ENCODE data around the gene KRT3.
A peak's percentile ranks its signal among the peaks of the same experiment; 100 is the strongest.

The KRT3 gene

DNA sequence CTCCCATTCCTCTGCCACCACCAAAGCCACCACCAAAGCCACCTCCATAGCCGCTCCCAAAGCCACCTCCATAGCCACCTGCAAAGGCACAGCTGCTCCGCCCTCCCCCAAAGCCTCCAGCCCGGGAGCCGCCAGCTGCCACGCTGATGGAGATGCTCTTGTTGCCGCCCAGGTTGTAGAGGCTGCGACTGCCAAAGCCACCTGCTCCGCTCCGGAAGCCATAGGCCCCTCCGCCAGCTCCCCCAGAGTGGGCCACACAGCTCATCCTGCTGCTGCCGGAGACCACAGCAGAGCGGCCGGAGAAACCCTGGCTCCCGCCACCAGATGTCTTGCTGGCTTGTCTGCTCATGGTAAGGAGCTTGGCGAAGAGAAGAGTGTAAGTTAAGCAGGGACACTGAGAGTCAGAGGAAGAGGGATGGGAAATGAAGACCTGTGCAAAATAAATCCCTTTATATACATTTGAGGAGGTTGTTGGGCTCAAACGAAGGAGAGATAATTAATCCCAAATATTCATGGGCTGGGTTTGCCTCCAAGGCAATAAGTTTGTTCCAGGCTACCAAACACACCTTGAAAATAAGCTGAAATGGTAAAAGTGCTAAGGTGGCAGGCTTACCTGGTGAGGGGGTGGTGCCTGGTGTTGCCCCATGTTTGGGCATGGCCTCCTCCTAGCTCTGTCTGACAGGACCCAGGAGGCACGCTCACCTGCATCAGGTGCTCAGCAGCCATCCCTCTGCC, at the start of gene KRT3:
Gene KRT3, minus strand, starts transcription at position 424 of the 735 bp plus-strand sequence. Its CDS starts 75 bp downstream, at position 349.
- no peak for DNase-seq (ENCODE audit: low read depth in 2 of 2)

DNA sequence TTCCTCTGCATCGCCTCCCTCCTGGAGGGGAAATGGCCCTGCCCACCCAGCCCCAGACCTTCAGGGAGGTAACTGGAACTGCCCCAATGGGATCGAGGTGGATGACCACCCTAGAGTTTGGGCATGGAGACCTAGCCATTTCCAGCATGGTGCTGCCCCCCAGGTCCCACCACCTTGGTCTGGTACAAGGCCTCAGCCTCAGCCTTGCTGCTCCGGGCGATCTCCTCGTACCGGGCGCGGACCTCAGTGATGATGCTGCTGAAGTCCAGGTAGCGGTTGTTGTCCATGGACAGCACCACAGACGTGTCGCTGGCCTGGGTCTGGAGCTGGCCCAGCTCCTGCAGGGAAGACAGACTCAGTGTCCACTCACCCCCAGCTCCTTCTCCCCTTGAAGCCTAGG, 48.5 kb upstream of the KRT3 start:
- no peak for DNase-seq (ENCODE audit: low read depth in 2 of 2)

DNA sequence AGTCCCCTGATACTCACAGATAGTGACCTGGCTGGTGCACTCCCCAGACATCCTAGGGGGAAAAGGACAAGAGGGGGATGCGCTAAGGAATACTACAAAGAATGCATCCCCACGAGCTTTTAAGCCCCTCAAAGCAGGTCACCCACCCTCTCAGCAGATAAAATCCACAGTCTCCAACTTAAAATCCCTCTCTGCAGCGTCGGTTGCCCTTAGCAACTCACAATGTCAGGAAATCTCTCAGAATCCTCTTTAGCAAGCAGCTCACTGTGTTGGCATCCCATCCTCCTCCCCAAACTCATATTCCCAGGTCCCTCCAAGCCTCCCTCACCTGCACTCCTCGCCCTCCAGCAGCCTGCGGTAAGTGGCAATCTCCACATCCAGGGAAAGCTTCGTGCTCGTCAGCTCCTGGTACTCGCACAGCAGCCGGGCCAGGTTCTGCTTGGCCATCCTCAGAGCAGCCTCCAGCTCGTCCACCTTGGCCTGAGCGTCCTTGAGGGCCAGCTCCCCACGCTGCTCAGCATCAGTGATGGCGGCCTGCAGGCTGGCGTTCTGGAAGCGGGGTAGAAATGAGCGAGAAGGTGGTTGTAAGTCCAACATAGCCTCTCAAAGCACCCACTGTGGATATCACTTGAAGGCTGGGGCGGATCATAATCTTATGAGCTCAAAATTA, 43.7 kb upstream of the KRT3 start:
- no peak for DNase-seq (ENCODE audit: low read depth in 2 of 2)

DNA sequence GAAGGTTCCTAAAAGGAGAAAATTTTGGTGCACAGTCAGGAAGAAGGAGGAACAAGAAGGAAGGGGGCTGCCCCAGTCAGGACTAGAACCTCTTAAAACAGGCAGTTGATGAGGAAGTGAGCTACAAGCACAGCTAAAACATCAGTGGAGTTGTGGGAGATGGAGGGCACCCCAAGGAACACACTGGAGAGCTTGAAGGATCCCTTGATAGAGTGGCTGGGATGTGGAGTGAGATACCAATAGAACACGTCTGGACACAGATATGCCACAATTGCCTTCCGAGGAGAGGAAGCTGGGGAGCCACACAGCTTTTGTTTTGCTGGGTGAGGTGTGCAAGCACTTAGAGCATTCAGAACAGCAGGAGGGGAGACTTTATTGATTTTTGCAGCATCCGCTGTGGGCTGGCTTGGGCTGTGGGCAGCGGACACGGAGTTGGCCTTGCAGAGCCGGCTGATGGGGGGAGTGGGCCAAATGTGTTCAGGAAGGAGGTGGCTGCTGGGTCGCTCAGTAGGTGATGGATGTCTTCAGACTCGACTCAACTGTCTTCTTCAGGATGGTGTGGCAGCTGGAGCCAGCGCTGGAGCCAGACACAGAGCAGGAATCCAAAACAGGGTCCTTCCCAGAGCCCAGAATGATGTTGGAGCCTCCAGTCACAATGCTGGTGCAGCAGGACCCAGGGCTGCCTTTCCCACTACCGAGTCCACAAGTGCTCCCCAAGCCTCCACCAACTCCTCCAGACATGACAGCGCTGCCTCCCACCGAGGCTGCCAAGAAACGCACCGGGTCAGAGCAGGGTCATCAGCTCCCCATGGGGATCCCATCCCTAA, 42.9 kb upstream of the KRT3 start:
- DNase-seq (ENCODE audit: low read depth in 2 of 2) = no peak

DNA sequence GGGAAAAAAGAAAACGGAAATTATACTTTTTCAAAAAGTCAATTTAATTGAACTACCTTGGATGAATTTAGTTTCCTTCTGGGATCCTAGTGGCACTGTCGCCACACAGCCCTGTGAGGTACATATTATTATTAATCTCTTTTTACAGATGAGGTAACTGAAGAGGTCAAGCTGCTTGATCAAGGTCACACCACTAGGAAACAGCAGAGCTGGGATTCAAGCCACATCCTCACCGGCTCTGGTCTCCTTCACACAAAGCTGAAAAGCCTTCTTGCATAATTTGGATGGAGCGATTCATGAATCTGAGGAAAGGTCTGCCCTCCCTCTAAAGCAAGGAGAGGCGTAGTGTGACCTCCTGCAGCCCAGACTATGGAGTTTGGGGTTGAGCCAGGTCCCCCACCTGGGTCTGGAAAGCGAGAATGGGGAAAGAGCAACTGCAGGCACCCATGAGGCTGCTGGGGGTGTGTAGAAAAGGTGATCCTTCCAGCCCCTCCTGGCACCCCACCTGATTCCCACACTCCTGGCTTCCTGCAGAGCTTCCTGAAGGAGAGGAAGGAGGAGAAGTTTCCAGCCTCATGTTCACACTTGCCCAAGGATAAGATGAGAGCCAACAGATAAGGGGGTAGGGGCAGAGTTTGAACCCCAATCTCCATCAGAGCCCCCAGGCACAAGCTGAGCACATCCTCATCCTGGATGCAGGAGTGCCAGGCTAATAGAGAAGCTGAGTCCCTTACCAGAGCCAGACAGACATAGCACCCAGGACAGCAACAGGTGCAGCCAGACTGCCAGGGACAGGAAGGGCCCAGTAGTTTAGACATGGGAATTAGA, 42.1 kb upstream of the KRT3 start:
- no peak for DNase-seq (ENCODE audit: low read depth in 2 of 2)

DNA sequence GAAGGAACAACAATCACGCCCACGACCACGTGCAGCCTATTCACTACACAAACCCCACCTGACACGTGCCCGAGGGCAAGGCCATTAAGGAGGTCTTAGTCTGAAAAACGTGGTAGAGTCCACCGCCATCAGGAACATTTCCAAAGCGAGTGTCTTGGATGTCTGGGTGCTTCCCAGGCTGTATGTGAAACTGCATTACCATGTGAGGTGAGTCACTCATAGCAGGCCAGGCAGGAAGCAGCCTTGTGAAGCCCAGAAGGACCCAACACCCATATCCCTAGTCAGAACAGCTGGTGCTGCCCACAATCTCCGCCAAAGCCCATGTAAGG, 41.5 kb upstream of the KRT3 start:
- no peak for DNase-seq (ENCODE audit: low read depth in 2 of 2)

DNA sequence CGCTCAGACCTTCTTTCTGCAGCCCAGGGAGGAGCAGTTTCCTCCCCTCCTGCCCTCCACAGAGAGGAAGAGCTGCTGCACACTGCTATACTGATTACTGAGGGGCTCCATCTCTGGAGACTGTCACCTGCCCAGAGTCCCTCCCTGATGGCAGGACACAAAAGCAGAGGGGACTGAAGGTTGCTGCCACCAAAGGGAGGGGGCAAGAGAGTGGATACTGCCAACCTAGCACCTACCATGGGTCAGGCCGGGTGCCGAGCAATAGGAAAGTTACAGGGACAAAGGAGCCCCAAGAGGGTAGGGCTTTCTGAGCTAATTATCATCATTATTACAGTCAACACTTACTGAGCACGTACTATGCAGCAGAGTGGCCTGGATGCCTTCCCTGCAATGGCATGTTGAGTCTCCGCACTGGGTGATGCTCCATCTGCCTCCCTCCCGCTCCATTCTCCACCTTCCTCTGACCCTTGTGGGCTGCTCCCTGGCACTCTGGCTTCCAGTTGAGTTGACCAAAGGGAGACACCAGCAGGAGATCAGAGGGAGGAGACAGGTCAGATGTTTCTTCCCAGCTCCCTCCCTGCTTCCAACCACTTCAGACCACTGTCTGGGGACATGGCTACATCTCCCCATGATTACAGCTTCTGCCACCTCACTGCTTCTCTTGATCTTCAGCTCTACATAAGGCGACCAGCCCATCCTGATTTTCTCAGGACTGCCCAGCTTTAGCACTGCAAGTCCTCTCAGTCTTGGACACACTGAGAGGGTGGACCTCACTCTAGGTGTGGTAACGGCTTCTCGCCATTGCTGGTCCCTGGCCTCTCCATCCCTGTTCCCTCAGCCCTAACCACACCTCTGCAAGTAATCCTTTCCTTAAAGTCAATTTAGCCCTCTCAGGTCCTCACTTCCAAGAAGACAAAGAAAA, 40.8 kb upstream of the KRT3 start:
- DNase-seq (ENCODE audit: low read depth in 2 of 2) = no peak

DNA sequence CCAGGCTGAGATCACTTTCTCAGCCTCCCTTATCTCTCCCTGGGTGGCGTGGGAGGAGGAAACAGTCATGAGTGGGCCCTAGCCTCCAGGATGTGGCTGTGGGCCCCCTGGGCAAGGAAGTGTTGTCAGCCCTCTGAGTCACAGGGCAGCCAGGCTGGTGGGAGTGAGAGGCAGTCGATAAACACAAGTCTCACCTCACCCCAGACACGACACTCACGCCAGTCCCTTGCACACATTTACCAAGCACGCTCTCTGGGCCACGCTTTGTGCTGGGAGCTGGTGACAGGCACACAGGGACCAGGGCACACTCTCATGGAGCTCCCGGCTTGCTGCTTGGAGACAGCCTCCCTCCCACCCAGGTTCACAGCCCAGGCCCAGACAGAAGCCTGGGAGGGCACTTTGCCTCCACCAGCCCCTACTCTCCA, 40.1 kb upstream of the KRT3 start:
- DNase-seq (ENCODE audit: low read depth in 2 of 2) = peak; percentile 34 to 42

DNA sequence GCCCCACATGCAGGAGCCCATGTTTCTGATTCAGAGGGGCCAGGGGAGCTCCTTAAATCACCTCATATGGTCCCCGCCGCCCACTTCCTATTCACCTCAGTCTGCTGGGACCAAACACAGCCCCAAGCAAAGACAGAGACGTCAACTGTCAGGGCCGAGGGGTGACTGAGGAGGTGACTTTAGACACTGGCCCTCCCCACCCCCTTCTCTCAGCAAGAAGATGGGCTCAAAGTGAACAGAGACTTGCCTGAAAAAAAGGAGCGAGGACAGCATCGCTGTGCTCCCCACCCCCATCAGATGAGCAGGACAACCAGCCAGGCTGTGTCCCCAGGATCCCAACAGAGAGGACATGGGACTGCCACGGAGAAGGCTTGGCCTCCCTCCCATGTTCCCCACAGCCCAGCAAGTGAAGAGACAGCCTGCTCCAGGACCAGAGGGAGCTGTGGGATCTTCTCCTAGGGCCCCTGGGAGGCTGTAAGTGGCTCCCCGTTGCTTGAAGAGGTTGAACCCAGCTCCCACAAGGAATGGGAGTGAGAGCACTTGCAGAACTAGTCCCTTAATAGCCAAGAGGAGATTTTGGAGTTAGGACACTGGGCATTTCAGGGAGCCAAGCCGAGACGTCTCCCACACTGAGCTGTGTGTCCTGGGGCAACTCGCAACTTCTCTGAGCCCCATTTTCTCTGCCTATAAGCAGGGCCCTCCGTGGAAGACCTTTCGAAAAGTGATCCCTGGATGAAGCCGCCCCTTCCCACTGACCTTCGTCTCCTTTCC, 39.5 kb upstream of the KRT3 start:
- DNase-seq (ENCODE audit: low read depth in 2 of 2) = no peak

DNA sequence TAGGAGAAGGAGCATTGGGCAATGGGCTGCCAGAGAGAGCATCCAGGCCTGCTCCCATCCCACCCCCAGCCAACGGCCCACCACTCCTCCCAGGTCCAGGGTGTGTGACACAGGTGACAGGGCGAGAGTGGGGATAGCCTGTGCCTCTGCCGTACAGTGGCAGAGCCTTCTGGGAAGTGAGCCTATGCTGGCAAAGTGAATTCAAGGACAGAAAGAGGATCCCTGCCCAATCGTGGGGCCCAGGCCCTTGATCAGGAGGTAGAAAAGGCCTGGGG, 38.7 kb upstream of the KRT3 start:
- DNase-seq (ENCODE audit: low read depth in 2 of 2) = no peak

DNA sequence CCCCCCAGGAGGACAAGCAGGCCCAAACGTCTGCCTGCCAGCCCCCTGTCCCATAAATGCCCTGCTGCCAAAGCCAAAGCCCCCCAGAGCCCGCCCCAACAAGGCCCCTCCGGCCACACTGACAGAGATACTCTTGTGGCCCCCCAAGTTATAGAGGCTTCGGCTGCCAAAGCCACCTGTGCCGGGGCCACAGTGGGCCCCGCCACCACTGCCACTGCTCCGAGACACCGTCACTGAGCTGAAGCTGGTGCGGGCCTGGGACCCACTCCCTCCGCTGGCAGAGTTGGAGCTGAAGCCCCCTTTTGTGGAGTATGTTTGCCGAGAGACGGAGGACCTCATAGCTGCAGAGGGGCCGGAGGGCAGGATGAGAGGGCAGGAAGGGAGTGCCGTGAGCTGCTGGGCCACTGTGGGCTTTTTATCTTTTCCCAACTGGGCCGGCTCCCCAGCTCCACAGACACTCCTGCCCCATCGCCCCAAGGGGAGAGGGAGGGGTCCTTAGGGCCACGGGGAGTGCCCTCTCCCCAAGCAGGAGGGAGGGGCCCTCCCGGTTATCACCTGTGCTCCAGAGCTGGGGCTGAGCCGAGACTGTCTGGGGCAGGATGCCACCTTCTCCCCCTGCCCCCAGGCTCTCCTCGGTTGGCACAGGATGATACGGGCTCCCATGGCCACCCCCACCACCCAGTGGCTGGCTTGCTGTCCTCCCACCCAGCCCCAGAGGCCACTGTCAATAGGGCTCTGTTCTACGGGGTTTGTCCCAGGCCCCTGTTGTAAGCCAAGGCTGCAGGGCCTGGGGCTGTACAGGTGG, 38.2 kb upstream of the KRT3 start, which contains the start of gene KRT79:
Gene KRT79, minus strand, starts transcription at position 390 of the 805 bp plus-strand sequence. Its CDS starts 51 bp downstream, at position 339.
- DNase-seq (ENCODE audit: low read depth in 2 of 2) = no peak

DNA sequence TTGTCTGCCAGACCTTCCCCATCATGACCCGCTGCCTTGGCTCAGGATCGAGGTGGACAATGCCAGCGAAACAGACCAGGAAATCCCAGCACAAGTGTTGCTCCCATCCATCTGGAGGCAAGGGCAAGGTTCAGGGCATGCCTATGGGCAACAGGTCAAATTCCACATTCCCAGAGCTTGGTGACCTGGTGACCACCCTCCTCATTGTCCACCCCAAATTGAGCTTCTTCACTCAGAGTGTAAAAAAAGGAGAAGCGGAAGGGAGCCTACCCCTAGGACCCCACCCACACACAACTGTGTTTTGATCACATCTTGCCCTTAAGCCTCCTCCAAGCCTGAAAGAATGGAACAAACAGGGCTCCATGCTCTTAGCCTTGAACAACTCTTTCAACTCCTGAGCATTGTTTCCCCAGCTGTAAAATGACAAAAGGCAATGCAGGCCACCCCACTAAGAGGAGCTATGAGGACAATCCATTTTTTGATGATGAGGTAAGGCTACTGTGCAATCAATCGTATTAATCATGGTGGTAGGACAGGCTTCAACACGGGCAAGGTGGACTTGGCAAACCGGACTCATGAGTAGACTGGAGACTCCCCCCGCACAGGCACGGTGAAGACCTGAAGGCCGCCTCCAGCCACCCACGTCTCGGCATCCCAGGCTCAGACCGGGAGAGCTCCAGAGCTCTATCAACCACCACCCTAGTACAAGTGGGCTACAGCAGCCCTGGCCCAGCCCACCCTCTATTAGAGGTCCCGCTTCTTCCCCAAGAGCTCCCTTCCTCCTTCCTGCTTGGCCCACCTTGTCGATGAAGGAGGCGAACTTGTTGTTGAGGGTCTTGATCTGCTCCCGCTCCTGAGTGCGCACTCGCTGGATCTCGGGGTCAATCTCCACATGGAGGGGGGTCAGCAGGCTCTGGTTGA, 37.3 kb upstream of the KRT3 start:
- no peak for DNase-seq (ENCODE audit: low read depth in 2 of 2)

DNA sequence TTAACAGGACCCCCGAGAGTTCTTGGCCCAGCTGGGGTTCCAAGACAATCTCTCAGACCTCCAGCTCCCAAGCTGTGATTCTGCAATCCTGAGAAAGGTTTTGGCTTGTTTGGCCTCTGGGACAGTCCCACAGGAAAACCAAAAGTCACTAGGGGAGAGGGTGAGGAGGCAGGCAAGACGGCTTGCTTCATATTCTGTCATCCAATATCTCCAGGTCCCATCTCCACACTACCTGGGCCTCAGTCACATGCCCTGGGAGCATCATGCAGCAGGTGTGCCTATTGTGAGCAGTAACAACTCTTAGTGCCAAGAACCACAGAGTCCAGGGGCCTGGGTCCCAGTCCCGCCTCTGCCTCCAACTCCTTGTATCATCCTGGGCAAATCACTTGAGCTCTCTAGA, 36.5 kb upstream of the KRT3 start:
- no peak for DNase-seq (ENCODE audit: low read depth in 2 of 2)

DNA sequence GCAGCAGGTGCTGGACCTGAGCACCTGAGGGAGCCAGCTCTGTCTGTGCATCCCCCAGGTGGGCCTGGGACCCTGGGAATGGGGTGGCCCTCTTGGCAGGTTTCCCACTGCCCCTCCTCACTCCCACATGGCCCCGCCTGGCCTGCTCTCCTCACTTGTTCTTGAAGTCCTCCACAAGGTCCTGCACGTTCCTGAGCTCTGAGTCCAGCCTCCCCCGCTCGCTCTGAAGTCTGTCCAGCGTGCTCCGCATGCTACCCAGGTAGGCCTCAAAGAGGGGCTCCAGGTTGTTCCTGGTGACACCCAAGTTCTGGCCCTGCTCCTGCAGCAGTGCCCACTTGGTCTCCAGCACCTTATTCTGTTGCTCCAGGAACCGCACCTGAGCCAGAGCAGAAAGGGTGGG, 35.3 kb upstream of the KRT3 start:
- no peak for DNase-seq (ENCODE audit: low read depth in 2 of 2)

DNA sequence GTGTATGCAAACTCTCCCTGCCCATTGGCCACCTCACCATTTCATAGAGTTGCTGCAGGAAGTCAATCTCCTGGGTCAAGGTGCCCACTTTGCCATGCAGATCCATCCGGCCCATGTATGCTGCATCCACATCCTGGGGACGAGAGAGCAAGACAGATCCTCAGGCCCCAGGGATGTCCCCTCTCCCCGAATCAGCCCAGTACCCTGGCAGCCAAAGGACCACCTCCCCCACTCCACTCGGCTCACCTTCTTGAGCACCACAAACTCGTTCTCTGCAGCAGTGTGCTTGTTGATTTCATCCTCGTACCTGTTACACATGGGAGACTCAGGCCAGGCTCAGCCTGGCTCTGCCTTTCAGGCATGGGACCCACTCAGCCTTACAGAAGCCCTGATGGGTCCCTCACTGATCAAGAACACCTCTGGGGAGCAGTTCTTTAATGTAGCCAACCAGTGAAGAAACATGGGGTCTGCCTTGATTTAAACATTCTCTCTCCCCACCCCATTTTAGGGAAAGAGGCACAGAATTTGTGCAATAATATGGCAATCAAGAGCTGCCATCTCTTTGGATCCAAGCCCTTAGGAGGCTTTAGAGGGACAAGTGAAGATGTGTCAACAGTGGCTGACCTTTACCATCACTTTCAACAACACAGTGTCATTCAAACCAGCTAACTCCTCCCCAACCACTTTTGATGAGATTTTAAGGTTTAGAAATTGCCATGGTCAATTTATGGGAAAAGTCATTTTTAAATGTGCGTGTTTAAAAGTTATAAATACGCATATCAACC, 34.3 kb upstream of the KRT3 start:
- DNase-seq (ENCODE audit: low read depth in 2 of 2) = no peak

DNA sequence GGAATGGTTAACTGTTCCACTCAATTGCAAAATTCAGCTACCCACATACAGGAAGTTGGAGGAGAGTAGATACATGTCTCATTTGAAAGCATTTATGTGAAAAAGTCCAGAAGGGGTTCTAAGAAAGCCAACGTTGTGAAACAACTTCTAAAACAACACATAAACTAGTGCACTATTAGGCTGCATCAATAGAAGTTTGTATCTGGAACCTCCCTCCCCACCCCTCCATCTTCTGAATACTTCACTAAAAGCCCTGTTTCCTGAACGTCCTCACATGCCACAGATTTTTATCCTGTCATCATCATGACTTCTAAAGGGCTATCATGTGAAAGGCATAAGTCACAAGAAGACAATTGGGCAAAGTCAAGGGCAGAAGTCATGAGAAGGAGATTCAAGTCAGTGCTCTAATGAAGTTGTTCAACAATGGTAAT, 32.7 kb upstream of the KRT3 start:
- no peak for DNase-seq (ENCODE audit: low read depth in 2 of 2)

DNA sequence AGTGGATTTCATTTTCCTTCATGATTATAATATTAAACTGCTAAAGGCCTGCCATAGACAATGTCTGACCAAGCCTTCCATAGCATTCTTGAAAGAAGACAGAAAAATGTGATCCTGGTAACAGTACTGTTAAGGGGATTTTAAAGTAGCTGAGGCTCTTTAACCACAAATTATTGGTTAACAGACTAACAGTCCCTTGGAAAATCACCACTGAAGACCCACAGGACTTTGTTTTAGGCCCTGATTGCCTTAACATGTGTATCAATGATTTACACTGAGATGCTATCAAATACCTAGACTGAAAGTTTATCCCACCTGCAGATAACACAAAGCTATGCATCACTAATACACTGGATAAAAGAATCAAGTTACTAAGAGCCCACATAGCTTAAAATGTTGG, 32.2 kb upstream of the KRT3 start:
- no peak for DNase-seq (ENCODE audit: low read depth in 2 of 2)

Measured in activated CD4-positive, alpha-beta T cell treated with anti-CD3 and anti-CD28 coated beads for 24 hours (primary cell).